ENCODE measurements around the gene PALMD.

DNA sequence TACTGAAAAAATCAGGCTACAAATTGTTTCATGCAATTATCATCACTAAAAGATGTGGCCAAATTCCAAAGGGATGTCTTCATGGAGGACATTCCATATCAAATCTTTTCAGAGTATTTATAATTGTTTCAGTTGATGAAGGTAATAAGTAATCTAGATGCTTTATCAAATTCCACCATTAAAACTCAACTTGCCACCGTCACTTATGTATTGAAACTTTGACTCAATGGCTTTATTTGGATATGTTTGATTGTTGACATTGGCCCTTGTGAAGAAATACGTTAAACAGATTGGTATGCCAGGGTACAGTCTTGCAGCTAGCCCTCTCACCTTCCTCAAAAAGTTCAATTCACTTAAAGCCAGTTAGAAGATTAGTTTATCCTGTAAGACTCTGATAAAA, 32.2 kb upstream of the PALMD start:
- TF ChIP-seq, protein P1, sequence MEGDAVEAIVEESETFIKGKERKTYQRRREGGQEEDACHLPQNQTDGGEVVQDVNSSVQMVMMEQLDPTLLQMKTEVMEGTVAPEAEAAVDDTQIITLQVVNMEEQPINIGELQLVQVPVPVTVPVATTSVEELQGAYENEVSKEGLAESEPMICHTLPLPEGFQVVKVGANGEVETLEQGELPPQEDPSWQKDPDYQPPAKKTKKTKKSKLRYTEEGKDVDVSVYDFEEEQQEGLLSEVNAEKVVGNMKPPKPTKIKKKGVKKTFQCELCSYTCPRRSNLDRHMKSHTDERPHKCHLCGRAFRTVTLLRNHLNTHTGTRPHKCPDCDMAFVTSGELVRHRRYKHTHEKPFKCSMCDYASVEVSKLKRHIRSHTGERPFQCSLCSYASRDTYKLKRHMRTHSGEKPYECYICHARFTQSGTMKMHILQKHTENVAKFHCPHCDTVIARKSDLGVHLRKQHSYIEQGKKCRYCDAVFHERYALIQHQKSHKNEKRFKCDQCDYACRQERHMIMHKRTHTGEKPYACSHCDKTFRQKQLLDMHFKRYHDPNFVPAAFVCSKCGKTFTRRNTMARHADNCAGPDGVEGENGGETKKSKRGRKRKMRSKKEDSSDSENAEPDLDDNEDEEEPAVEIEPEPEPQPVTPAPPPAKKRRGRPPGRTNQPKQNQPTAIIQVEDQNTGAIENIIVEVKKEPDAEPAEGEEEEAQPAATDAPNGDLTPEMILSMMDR (IDR thresholded peaks at IDR 0.05), result no peak
- TF ChIP-seq ZFX (IDR thresholded peaks at IDR 0.05; ENCODE audit: borderline replicate concordance), result no peak
